GM19043 (cell line): ENCODE measurements around the gene SAP25.
"Not testable (repeated sequence)": the region's sequence is repeated elsewhere in the genome, so short reads cannot be mapped to it uniquely, and the experiment has no call there.

Experiments
- ATAC-seq: cut with Tn5 transposase; IDR thresholded peaks from one replicate; pipeline ENCODE4 v1.9.1; 2021; ENCODE audit warnings: low read depth; ENCODE audit not compliant: unreplicated experiment

The SAP25 gene

DNA sequence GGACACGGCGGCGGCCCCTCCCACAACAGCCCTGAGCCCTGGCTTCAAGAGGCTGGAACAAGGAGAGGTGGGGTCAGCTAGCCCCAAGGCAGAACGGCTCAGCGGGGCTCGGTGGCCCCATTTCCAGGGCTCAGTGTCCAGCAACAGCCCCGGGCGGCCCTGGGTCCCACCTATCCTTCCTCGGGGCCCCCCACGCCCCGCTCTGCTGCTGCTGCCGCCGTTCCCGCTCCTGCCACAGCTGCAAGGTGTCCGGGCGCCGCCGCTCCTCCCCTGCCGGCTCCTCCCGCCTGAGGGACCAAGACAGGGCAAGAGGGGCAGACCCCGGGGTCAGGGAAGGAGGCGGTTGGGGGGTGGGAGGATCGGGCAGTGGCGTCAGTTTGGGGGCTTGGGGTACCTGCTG, 3.4 kb upstream of the SAP25 start:
- no peak for ATAC-seq

DNA sequence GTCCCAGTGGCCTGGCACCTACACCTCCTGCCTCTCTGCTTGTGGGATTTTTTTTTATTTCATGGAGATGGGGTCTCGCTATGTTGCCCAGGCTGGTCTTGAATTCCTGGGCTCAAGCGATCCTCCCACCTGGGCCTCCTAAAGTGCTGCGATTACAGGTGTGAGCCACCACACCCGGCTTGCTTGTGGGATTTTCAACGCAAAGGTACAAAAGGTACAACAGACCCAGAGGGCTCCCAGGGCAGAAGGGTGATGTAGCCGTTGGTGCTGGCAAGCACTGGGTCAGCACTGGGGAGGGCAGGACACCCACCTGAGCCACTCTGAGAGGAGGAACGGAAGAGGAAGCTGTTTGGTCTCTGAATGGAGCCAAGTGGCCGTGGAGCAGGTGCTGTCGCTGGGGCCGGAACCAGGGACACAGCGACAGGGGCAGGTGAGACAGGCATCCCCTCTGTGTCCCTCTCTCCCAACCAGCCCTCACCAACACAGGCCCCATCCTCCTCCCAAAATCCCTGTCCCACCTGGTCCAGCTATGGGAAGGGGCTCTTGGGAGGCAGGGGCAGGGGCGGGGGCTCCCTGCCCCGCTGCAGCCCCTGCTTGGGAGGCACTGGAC, 2.8 kb upstream of the SAP25 start:
- no peak for ATAC-seq

DNA sequence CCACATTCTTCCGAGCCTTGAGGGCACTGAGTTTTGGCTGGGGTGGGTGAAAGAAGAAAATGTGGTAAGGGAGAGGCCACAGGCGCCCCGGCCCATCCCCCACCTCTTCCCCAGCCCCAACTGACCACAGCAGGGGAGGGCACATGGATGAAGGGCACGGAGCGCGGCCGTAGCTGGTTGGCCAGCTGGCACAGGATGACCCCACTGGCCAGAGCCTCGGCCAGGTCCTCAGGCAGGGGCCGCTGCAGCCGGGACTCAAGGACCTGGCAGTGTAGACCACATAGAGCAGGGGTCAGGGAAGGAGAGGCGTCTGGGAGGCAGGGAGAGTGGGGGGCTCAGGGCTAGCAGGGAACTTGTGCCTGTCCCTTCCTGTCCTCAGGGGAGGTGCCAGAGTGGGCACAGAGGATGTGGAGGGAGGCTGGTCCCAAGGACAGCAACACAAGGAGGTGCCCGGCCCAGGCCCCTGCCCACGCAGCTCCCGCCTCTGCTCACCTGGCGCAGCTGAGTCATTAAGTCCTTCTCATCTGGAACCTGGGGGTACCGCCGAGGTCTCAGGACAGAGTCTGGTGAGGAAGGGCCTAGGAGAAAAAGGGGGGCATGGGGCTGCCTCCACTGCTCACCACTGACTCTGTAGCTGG, 2.2 kb upstream of the SAP25 start:
- ATAC-seq: no peak

DNA sequence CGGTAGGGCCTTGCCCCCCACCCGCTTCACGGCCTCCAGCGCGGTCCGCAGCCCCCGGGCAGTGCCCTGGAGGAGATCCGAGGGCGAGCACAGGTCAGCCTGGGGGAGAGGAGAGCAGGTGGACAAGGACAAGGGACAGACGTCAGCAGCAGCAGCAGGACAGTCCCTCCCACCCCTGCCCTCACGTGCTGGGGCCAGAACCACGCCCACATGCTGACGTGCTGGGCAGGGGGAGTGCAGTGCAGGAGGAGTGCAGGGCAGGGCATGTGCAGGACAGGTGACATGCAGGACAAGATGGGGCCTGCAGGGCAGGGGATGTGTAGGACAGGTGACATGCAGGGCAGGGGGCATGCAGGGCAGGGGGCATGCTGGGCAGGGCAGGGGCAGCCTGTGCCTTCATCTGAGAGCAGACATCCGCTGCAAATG, 1.5 kb upstream of the SAP25 start:
- no peak for ATAC-seq

DNA sequence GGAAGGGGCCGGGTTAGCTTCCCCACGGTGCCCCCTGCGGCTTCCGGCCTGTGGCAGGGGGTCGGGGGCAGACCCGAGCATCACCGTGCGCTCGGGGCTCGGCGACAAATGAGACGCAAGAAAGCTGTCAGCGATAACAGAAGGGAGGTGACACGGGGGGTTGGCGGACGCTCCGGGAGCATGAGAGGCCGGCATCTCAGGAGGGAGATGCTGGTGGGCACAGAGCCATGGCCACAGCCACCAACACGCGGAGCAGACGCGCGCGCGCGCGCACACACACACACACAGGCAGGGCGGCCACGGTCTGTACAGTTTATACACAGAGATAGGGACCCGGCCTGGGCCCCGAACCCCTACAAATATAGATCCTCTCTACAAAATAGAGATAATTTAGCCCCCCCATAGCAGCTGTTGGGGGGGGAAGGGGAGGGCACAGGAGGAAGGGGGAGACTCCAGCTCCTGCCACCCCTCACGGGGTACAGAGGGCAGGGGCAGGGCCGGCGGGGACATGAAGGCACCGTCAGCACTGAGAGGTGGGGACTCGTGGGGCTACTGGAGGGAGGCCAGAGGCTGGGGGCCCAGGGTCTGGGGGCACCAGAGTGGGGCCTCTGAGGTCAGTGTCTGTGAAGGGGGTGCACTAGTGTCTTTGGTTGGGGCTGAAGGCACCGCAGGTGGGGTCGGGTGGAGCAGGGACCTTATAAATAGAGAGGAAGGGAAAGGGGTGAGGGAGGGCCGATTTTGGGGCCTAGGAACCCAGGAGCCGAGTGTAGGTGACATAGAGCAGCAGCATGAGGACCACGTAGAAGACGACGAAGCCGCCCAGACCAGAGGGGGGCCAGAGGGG, 884 bp upstream of the SAP25 start:
- no peak for ATAC-seq

DNA sequence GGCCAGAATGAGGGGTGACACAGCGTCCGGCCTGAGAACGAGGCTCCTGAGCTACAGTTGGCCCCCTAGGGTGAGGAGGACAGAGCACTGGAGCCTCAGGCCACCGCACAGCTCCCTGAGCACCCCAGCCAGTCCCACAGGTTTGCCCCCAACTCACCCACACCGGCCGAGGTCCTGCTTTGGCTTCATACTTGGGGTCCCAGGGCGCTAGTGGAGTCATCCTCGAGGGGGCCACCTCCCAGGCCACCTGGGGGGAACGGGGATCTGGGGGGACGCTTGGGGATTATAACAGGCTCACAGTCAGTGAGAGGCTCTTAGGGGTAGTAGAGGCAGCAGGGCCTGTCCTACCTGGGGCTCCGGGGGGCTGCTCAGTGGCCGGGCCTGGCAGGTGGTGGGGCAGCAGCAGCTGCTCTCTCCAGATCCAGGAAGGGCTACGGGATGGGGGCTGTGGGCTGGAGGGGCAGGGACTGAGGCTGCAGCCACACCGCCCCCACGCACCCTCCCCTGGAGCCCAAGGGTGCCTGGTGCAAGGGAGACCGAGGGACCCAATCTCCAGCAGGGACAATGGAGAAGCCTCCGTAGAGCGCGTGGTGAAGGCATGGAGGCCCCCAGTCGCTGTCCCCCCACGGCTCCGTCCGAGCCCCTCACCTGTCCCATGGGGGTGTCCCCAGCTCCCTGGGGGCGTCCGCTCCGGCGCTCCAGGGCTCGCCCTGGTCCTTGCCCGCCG, 588 bp downstream of the SAP25 start:
- ATAC-seq: no peak

DNA sequence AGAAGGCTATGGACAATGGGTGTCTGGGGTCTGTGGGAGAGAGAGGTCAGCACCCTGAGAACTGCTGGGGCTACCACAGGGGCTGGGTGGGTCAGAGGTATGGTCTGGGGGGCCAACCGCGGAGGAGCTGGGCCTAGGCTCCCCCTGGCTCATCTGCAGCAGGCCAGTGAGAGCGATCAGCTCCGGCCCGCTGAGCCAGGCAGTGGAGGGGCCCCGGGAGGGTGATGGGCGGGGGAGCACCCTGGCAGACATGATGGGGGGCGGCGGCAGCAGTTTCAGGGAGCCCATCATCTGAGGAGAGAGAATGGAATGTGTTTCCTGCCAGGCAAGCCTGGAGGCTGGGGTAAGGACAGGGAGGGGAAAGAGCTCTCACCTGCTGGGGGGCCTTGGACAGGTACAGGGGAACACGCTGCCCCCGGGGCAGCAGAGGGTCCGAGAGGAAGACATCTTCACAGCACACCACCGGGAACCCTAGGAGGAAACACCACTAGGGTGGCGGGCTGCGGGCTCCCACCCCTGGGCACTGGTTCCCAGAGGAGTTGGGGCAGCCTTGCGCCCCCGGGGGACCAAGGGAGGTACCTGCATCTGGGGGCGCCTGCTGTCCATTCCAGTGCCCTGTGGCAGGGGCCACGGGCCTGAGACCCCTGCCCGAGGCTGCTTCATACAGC, 1.3 kb downstream of the SAP25 start:
- no peak for ATAC-seq

DNA sequence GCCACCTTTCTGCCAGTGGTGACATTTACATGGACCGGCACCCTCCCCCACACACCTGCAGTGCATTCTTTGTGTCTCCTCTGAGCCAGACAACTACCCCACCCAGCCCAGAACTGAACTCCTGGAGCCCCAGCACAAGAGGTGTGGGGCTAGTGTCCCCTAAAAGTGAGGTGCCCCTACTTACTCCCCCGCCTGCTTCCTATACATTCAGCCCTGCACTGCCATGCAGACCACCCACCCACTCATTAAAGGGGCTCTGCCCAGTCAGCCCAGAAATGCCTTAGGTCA, 1.9 kb downstream of the SAP25 start:
- ATAC-seq: no peak

DNA sequence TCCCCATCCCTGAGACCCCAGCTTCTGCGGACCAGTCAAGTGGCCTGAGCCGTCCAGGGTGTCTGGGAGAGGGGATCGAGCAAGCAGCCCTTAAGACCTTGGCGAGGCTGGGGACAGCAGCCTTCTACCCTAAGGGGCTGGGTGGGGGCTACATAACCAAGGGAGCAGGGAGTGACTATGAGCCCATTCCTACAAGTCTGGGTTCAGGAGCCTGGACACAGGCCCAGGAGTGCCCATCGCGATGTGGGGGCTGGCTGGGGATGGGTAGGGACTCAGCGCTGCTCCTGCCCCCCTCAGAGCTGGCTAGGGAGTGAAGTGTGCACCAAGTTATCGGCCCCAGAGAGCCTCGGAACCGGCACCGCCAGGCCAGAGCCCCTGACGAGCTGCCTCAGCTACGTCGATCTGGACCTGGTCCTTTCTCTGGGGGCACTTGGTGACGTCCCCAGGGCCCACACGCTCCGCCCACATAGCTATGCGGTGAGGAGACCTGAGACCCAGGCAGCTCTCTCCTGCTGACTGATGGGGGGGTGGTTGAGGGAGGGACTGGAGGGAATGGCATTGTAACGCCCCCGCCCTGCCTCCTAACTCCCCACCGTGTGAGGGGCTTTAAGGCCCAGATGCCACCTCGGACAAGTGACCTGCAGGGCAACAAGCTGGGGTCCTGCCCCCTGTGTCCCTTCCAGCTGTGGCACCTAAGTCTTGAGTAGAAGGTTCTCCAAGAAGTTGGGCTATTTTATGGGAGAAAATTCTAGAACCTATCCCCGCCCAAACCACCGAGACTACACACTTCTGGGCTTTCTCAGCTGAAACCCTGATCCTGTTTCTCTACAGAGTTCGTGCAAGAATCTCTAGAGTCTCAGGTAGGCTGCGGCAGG, 2.5 kb downstream of the SAP25 start:
- ATAC-seq: no peak

DNA sequence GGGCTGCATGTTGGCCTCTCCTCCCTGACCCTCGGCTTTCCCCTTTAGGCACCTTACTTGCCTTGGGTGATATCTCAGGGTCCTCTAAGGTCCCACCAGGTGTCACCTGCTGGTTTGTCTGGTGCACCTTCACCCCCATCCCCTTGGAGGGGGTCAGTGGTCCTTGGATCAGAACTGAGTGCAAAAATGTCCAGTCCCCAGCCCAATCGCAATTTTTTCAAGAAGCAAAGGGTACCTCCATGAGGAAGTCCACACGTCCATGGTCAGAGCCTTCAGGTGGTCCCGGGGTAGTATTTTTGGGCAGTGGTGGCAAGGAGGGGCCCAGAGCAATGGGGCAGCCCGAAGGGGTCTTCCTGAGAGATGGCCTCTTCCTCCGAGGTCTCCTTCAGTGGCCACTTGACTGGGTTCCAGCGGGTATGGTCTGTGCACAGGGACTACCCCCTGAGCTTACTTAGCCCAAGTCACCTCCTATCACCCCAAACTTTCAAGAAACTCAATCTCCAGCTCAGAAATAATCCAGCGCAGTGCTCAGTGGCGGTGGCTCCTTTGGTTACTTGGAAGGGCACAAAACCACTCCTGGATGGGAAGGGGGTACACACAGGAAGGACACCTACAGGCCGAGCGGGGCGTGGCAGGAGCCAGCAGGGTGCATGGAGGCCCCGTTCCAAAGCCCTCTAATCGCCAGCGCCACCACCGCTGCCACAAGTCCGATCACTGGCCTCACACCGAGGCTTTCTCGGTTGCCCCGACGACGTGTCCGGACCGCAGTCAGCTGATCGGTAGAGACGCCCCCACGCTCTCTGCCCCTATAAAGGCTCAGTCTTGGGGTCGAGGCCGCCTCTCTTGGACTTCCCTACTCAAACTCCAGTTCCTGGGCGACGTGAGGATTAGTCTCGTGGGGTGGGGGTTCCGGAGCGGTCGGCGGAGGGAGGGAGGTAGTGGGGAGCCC, 4.5 kb downstream of the SAP25 start:
- ATAC-seq: no peak

DNA sequence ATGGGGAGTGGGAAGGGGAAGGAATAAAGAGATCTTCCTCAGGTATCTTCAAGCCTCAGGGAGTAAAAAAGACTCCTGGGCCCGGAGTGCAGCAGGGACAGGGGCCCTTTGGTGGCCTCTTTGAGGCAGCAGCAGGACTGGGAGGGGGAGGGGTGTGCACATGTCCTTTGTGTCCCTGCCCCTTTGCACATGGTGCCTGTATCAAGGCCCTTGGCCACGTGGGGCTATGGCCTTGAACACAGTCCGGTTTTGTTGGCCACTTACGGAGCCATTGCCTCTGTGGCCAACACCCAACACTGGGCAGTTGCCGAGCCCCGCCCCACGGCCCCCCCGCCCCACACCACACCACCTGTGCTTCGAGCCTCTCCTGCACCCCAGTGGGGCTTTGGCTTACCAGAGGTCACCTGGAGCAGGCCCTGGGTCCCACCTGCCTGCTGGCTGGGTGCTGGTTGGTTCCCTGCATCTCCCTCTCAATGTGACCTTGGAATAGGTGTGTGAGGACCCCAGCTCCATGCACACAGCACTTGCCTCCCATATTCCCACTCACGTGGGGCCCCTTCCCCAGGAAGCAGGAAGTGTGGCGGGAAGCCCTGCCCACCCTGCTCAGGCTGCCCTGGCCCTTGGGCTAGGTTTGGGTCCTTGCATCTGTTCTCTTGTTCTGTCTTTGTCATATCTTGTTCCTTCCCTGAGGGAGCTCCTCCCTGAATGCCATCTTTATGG, 5.4 kb downstream of the SAP25 start:
- no peak for ATAC-seq

DNA sequence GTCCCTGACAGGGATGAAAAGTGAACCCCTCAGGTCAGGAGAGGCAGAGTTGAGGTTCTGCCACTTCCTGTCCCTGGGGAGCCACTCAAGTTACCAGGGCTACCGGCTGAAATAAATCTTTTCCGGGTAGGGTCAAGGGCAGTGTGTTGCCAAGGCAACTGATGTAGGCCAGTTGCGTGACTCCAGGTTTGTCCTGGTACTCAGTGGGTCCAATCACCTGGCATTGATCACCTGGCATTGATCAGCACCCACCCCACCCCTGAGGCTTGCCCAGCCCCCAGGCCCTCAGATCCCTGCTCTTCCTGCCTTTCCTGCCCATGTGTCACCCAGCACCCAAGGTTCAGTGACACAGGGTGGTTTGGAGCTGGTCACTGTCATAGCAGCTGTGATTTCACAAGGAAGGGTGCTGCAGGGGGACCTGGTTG, 5.9 kb downstream of the SAP25 start:
- ATAC-seq: no peak

DNA sequence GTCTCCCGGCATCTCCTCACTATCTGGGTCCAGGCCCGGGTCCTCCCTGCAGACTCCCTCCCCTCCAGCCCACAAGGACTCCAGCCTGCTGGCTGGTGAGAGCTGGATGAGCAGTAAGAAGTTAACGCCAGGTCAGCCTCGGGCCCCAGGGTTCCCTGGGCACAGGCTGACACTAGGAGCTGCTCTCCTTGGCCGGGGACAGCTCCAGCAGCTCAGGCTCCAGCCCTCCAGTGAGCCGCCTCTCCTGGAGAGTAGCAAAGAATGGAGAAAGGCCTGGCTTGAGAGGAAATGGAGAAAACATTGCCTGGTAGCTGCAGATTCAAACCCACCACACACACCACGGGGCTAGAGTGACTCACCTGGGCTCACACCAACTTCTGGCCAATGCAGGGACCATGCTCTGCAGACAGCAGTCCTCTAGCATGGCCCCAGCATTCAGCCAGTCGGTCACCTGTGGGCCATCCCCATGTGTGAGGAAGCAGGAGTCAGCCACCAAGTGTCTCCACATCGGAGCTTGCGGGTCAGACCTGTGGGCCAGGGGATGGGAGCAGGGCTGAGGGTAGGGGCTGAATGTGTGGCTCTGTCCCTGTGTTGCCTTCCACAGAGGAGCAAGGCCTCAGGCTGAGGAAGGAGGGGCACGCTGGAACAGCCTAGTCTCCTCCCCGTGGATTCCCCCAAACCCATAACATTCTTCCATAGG, 6.5 kb downstream of the SAP25 start:
- no peak for ATAC-seq

DNA sequence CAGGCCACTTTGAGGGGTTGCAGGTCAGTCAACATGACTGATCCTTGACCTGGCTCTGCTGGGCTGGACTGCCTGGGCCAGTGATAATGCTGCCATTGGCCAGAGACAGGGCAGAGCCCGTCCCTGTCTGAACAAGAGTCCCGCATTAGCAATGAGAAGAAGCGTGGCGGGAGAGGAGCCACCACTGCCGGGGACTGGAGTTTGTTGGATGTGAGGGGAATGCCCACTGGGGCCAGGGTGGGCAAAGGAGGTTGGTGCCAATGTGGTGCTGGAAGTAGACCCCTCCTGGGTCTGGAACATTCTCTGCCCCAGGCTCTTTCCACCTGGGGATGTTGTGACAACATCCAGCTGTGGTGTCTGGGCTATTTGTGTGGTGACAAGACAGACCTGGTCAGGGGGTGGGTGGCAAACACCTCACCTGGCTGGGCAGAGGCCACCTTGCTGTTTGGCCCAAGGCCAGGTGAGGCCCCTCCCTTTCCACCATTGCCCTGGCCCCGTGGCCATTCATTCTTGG, 7.6 kb downstream of the SAP25 start:
- ATAC-seq: no peak

DNA sequence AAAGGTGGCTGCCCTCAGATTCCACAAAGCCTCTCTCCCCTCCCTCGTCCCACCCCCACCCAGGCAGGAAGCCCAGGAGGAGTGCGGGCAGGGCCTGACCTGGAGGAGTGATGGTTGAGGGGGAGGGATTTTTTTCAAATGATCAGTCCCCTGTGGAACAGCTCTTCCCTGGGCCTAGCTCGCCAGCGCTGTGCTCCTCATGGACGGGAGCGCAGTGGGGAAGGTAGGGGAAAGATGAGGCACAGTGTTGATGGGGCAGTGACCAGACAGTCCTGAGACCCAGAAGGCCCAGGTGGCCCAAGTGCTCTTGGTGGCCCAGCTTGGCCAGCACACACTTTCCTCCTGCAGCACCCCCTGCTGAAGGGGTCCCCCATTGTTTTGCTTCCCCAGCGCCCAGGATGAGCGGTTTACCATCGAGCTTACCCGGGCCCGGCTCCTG, 8.5 kb downstream of the SAP25 start:
- no peak for ATAC-seq

DNA sequence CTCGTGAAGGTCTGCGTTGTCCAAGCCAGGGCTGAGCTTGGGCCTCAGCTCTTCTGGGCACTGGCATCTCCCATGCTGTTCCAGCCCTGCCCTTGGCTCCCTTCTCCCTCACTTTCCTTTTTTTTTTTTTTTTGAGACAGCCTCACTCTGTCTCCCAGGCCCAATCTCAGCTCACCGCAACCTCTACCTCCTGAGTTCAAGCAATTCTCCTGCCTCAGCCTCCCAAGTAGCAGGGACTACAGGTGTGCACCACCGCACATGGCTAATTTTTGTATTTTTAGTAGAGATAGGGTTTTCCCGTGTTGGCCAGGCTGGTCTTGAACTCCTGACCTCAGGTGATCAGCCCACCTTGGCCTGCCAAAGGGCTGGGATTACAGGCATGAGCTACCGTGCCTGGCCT, 9.3 kb downstream of the SAP25 start:
- not testable (repeated sequence) for ATAC-seq

DNA sequence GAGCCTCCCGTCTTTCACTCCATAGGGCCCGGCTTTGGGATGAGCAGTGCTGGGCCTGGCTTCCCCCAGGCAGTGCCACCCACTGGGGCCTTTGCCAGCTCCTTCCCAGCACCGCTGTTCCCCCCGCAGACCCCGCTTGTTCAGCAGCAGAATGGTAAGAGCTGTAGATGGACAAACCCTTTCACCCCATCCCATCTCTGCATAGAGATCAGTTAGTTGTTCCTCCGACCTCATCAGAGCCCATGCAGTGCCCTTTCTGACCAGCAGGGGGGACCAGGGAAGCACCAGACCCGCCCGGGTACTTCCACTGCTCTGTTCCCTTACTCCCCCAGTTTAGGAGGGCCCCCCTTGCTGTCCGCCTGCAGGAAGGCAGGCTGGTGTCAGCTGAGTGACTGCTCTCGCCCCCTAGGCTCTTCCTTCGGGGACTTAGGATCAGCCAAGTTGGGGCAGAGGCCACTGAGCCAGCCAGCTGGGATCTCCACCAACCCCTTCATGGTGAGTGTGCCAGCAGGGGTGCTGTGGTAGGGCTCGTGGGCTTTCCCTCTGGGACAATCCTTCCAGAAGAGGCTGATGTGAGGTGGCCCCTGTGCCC, 9.8 kb downstream of the SAP25 start:
- no peak for ATAC-seq
